SJCRH30 (cell line): ENCODE measurements around the gene CHD9NB. TPM values are rescaled to one million over a fixed set of nuclear protein-coding genes. Genes with fewer than 3 reads are reported as not detected.

Experiments used
- DNase-seq, 2 experiments: peaks; one replicate each; pipeline ENCODE4 v3.0.0-alpha.2; 2015 to 2020
- H3K27ac ChIP-seq: fragments of 250-450 bp; sonication (Bioruptor Pico); 2 replicates; pipeline ENCODE4 v1.5.1; 2020; ENCODE audit warnings: mild to moderate bottlenecking, moderate library complexity
- H3K27me3 ChIP-seq: fragments of 250-450 bp; sonication (Bioruptor Pico); 2 replicates; pipeline ENCODE4 v1.5.1; 2020; ENCODE audit warnings: mild to moderate bottlenecking, moderate library complexity
- H3K36me3 ChIP-seq: fragments of 250-450 bp; sonication (Bioruptor Pico); 2 replicates; pipeline ENCODE4 v1.5.1; 2020; ENCODE audit warnings: mild to moderate bottlenecking, moderate library complexity
- H3K4me1 ChIP-seq: fragments of 250-450 bp; sonication (Bioruptor Pico); 2 replicates; pipeline ENCODE4 v1.5.1; 2020; ENCODE audit warnings: mild to moderate bottlenecking, moderate library complexity
- H3K4me3 ChIP-seq: fragments of 250-450 bp; sonication (Bioruptor Pico); 2 replicates; pipeline ENCODE4 v1.5.1; 2020; ENCODE audit warnings: mild to moderate bottlenecking, moderate library complexity
- H3K9me3 ChIP-seq: fragments of 250-450 bp; sonication (Bioruptor Pico); replicated peaks from 2 replicates; pipeline ENCODE4 v1.5.1; 2020; ENCODE audit warnings: mild to moderate bottlenecking, moderate library complexity
- total RNA-seq: library from RNA; depleted of rRNA; stranded (reverse); fragments of >200 nt; shearing (Covaris generic); gene quantifications from 2 replicates; pipeline ENCODE4 v1.2.3, GENCODE V29; 2014; rRNA removed

The CHD9NB gene
- total RNA-seq = not detected in 2 replicates

GRCh38 chr16:53052519-53053501 lies at the start of gene CHD9NB:
Gene CHD9NB (minus strand): TSS chr16:53052897. CDS start chr16:53044158, 8,739 bp downstream.
- peak; percentile 26 to 44 for DNase-seq
- Histone ChIP-seq H3K36me3 (no peaks in the 10 kb centered on the region), H3K27ac (no peak within 1 kb of the TSS), H3K4me3 (no peak within 1 kb of the TSS), H3K27me3 (no peaks in the 10 kb centered on the region), H3K4me1 (peaks cover 3% of the 10 kb centered on the region; the same call in 1 of the 2 replicates), H3K9me3 (no peaks in the 10 kb centered on the region)

GRCh38 chr16:53100889-53101288 lies 48.2 kb upstream of the CHD9NB start:
- H3K27ac ChIP-seq = peak overlapping the region; percentile 98; the same call in 1 of the 2 replicates
- DNase-seq = no peak
- H3K27me3 ChIP-seq = no peaks in the 10 kb centered on the region
- no peaks in the 10 kb centered on the region for H3K9me3 ChIP-seq
- H3K4me3 ChIP-seq = no peak overlapping the region
- H3K36me3 ChIP-seq = no peaks in the 10 kb centered on the region
- peaks cover 3% of the 10 kb centered on the region; the same call in 1 of the 2 replicates for H3K4me1 ChIP-seq

GRCh38 chr16:53100131-53100748 lies 47.5 kb upstream of the CHD9NB start:
- Histone ChIP-seq H3K4me3 (peak overlapping the region; percentile 59), H3K36me3 (no peaks in the 10 kb centered on the region), H3K27me3 (no peaks in the 10 kb centered on the region), H3K27ac (peak overlapping the region; percentile 98), H3K9me3 (no peaks in the 10 kb centered on the region), H3K4me1 (peaks cover 3% of the 10 kb centered on the region; the same call in 1 of the 2 replicates)
- DNase-seq = no peak

DNA sequence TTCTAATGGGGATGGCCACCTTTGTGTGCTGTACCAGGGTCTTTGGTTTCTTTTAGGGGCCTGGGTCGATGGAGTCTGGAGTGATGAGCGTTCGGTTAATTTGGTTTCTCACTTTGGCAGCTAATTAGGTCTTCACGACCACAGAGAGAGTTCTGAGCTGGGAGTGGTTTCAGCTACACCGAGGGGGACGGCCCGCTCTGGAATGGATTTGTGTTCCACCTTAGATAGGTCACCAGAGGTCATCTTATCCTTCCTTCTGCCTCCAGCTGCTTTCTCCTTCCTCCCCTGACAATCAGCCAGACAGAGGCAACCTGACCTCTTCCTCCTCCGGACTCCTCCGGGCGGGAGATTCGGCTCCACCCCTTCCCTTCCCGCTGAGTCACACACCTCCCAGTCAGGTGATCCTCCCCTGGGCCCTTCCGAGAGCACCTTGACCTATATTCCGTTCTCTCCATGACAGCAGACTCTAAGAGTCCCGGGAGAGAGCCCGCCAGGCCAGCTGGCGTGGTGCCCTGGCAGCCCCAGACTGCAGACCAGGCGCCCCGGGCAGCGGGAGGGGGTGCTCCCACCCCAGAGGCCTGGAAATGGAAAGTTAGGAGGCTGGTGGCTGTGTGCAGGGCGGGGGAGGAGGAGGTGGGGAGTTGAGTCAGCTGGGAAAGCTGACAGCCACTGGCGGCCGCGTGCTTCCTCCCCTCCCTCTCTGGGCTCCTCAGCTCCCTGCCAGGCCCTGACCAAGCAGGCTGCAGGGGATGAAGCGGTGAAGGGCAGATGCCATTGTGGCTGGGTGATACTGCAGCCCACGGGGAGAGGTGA lies 46.8 kb upstream of the CHD9NB start:
- peaks cover 3% of the 10 kb centered on the region; the same call in 1 of the 2 replicates for H3K4me1 ChIP-seq
- DNase-seq = peak; percentile 93

DNA sequence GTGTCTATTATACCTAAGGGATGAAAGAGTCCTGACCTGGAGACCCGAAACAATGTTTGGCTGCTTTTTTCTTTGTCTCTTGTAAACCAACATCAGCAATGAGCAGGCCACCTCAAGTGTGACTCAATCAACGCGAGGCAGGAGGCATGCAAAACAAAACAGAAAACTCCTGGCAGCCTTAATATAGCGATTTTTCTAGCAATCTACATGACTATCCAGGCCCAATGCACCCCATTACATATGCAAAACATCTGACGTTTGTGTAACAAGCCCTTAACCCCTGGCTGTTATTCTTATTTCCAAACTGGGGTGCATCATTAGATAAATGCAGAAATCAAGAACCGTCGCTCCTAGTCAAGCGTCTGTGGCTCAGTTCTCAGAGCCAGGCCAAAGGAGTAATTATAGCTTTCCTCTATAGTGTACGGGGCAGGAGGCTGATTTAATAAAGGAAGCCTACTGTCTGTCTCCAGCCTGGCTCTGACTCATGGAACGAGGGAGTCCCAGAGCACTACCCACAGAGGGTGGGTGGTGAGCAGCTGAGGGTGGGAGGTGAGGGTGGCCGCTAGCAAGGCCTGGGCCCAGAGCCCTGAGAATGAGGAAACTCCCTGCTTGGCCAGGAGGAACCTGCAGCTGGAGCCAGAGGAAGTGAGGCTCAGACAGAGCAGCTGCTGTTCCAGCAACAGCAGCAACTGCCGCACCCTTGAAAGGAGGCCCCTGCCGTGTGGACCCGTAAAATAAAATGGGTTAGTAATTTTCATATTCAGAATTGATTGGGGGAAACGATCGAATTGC lies 46.0 kb upstream of the CHD9NB start:
- Histone ChIP-seq H3K4me1 (peaks cover 4% of the 10 kb centered on the region), H3K36me3 (no peaks in the 10 kb centered on the region), H3K27me3 (no peaks in the 10 kb centered on the region), H3K9me3 (no peaks in the 10 kb centered on the region), H3K4me3 (peak overlapping the region; percentile 59), H3K27ac (peak overlapping the region; percentile 98)
- DNase-seq = peak; percentile 96

More for the DNA sequence above, 46.8 kb upstream of the CHD9NB start:
- Histone ChIP-seq H3K27ac (peak overlapping the region; percentile 98), H3K4me3 (peak overlapping the region; percentile 59), H3K9me3 (no peaks in the 10 kb centered on the region), H3K27me3 (no peaks in the 10 kb centered on the region), H3K36me3 (no peaks in the 10 kb centered on the region)

GRCh38 chr16:53097190-53097589 lies 44.5 kb upstream of the CHD9NB start:
- Histone ChIP-seq H3K27me3 (no peaks in the 10 kb centered on the region), H3K9me3 (no peaks in the 10 kb centered on the region), H3K4me3 (no peak overlapping the region), H3K4me1 (peaks cover 8% of the 10 kb centered on the region), H3K27ac (no peak overlapping the region), H3K36me3 (no peaks in the 10 kb centered on the region)
- DNase-seq = no peak

- peak; percentile 13 to 24 for DNase-seq
- peaks cover 18% of the 10 kb centered on the region for H3K4me1 ChIP-seq
- H3K27ac ChIP-seq = no peak overlapping the region
- H3K36me3 ChIP-seq = no peaks in the 10 kb centered on the region
- H3K4me3 ChIP-seq = no peak overlapping the region
- no peaks in the 10 kb centered on the region for H3K9me3 ChIP-seq
- H3K27me3 ChIP-seq = no peaks in the 10 kb centered on the region
Measured at GRCh38 chr16:53094013-53094630, 41.4 kb upstream of the CHD9NB start.

GRCh38 chr16:53093162-53093744 lies 40.6 kb upstream of the CHD9NB start:
- H3K9me3 ChIP-seq = no peaks in the 10 kb centered on the region
- no peak for DNase-seq
- no peak overlapping the region for H3K4me3 ChIP-seq
- no peaks in the 10 kb centered on the region for H3K27me3 ChIP-seq
- H3K4me1 ChIP-seq = peaks cover 18% of the 10 kb centered on the region
- no peaks in the 10 kb centered on the region for H3K36me3 ChIP-seq
- no peak overlapping the region for H3K27ac ChIP-seq

- Histone ChIP-seq H3K4me3 (no peak overlapping the region), H3K4me1 (peaks cover 18% of the 10 kb centered on the region), H3K36me3 (no peaks in the 10 kb centered on the region), H3K27me3 (no peaks in the 10 kb centered on the region), H3K27ac (no peak overlapping the region), H3K9me3 (no peaks in the 10 kb centered on the region)
- DNase-seq = no peak
Measured at GRCh38 chr16:53092284-53092683, 39.6 kb upstream of the CHD9NB start.

- Histone ChIP-seq H3K27ac (peak overlapping the region; percentile 36), H3K4me3 (no peak overlapping the region), H3K36me3 (no peaks in the 10 kb centered on the region), H3K4me1 (peaks cover 18% of the 10 kb centered on the region), H3K9me3 (no peaks in the 10 kb centered on the region), H3K27me3 (no peaks in the 10 kb centered on the region)
- peak; percentile 49 to 60 for DNase-seq
Measured at GRCh38 chr16:53091466-53092211, 38.9 kb upstream of the CHD9NB start.

DNA sequence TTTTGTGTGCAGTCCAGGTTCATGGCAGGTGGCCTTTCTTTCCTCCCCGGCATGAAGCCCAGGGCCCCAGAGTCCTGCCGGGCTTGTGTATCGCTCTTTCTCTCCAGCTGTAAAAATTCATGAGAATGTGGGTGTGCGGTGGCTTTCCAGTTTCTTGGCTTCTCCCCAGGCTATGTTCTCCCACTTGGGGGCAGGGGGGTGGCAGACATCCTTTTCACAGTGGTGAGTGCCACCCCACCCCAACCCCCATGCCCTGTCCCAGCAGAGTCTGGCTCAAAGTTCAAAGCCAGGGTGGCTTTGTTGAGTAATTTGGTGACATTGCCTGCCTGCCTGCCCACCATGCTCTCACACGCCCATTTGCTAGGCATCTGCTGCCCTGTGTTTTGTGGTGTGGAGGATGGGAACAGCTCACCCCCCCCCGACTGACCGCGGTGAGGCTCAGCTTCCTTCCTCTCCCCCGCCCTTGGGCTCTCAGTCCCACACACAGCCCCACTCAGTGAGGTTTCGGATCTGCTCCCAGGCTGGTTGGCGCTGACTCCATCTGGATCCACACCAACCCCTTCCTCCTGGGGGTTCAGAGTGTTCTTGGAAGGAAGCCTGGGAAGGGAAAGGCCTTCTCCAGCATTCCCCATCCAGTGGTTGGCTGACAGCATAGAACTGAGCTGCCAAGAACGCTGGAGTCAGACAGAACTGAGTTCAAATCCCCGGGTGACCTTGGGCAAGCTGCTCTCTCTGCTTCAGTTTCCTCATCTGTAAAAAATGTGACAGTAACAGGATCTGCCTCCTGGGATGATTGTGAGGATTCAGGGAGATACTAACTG lies 38.1 kb upstream of the CHD9NB start:
- H3K36me3 ChIP-seq = no peaks in the 10 kb centered on the region
- H3K27me3 ChIP-seq = no peaks in the 10 kb centered on the region
- no peaks in the 10 kb centered on the region for H3K9me3 ChIP-seq
- peak overlapping the region; percentile 36 for H3K27ac ChIP-seq
- no peak overlapping the region for H3K4me3 ChIP-seq
- peaks cover 18% of the 10 kb centered on the region for H3K4me1 ChIP-seq
- DNase-seq = peak; percentile 11 to 27

DNA sequence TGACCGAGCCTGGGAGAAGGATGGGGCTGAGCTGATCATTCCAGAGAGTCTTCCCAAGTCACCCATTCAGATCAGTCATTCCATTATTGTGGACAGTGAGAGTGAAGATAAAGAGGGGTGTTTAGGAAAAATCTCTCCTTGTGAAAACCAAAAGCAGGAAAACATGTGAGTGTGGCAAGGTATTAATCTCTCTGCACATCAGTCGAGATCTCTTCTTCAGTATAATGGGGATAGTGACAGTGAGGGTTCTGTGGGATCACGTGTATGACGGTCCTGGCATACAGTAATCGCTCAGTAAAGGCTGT lies 37.5 kb upstream of the CHD9NB start:
- H3K4me1 ChIP-seq = peaks cover 18% of the 10 kb centered on the region
- no peak for DNase-seq
- H3K9me3 ChIP-seq = no peaks in the 10 kb centered on the region
- H3K27me3 ChIP-seq = no peaks in the 10 kb centered on the region
- H3K27ac ChIP-seq = peak overlapping the region; percentile 36
- no peaks in the 10 kb centered on the region for H3K36me3 ChIP-seq
- H3K4me3 ChIP-seq = no peak overlapping the region
